A549 (cell line): ENCODE measurements around the gene ATP8A2. TPM values are rescaled to one million over a fixed set of nuclear protein-coding genes. Genes with fewer than 3 reads are reported as not detected.

Experiments used
- ATAC-seq, 2 experiments: fragments of 200-7000 bp in 1 of 2; fragments of >200 bp in 1 of 2; cut with Nextera tagmentation in 1 of 2; cut with Tn5 transposase in 1 of 2; 3 replicates each; pipeline versions ENCODE4 v1.8.0 to v1.9.1; 2018 to 2020; ENCODE audit warnings: mild to moderate bottlenecking in 1 of 2, moderate library complexity in 1 of 2
- CTCF ChIA-PET: fragments of 300-600 bp; sonication (Branson Sonifier 250); formaldehyde crosslinking; extraction: SDS; loops from one replicate; lab custom pipeline; 2021; ENCODE audit warnings: antibody characterized with exemption, inconsistent platforms; lab: Yijun Ruan, JAX
- POLR2A ChIA-PET: fragments of 350-600 bp; formaldehyde crosslinking; extraction: SDS; loops from one replicate; lab custom pipeline; 2021; ENCODE audit warnings: antibody characterized with exemption, inconsistent platforms; lab: Yijun Ruan, JAX
- DNase-seq, 2 experiments: peaks; one replicate each; pipeline versions ENCODE4 v3.0.0 to v3.0.0-alpha.2; 2011 to 2016; ENCODE audit warnings: low read depth in 1 of 2, low spot score in 1 of 2
- FAIRE-seq: peaks from 2 replicates; lab custom pipeline; 2011; peaks lifted over from hg19 to GRCh38; lab: Jason Lieb, UNC
- H3K27ac ChIP-seq, 2 experiments: fragments of >200 bp; sonication (Bioruptor Twin); formaldehyde crosslinking; 3 replicates each; pipeline ENCODE4 v1.5.1; 2016 to 2017
- H3K4me1 ChIP-seq: fragments of >200 bp; sonication (Bioruptor Twin); formaldehyde crosslinking; 3 replicates; pipeline ENCODE4 v1.6.1; 2016
- H3K4me2 ChIP-seq: fragments of >200 bp; sonication (Bioruptor Twin); formaldehyde crosslinking; 3 replicates; pipeline ENCODE4 v1.6.1; 2016
- H3K4me3 ChIP-seq: fragments of >200 bp; sonication (Bioruptor Twin); formaldehyde crosslinking; 3 replicates; pipeline ENCODE4 v1.5.1; 2016
- H3K9me3 ChIP-seq: fragments of >200 bp; sonication (Bioruptor Twin); formaldehyde crosslinking; 3 replicates; pipeline ENCODE4 v1.6.1; 2016
- CHD2 ChIP-seq: fragments of 150-350 bp; IDR thresholded peaks from 2 replicates; pipeline ENCODE4 v1.6.1; 2014; ENCODE audit warnings: low read length; ENCODE audit not compliant: partially characterized antibody
- CTCF ChIP-seq: fragments of >200 bp; sonication (Bioruptor Twin); formaldehyde crosslinking; IDR thresholded peaks from 3 replicates; pipeline ENCODE4 v1.5.1; 2016
- EHMT2 ChIP-seq: fragments of 200-600 bp; sonication (generic); IDR thresholded peaks from 2 replicates; pipeline ENCODE4 v1.6.1; 2016; ENCODE audit warnings: antibody characterized with exemption, low read depth, mild to moderate bottlenecking, moderate library complexity
- ELK1 ChIP-seq: fragments of 150-350 bp; IDR thresholded peaks from 2 replicates; pipeline ENCODE4 v1.6.1; 2014; ENCODE audit warnings: low read depth, mild to moderate bottlenecking, low read length
- EP300 ChIP-seq, 2 experiments: fragments of >200 bp; sonication (Bioruptor Twin); formaldehyde crosslinking; IDR thresholded peaks; 2 replicates in 1 of 2; 3 replicates in 1 of 2; pipeline ENCODE4 v1.6.1; 2016 to 2017
- FOSB ChIP-seq: fragments of 250-450 bp; sonication (Bioruptor Pico); IDR thresholded peaks from 2 replicates; pipeline ENCODE4 v1.5.0; 2020; ENCODE audit warnings: mild to moderate bottlenecking, moderate library complexity
- HMGXB4 ChIP-seq: fragments of 250-450 bp; sonication (Bioruptor Pico); IDR thresholded peaks from 2 replicates; pipeline ENCODE4 v1.5.0; 2021; ENCODE audit warnings: mild to moderate bottlenecking, moderate library complexity, borderline replicate concordance
- HOXA7 ChIP-seq: fragments of 250-450 bp; sonication (Bioruptor Pico); IDR thresholded peaks from 2 replicates; pipeline ENCODE4 v1.5.0; 2020; ENCODE audit warnings: mild to moderate bottlenecking, moderate library complexity
- HOXB13 ChIP-seq: fragments of 250-450 bp; sonication (Bioruptor Pico); IDR thresholded peaks from 2 replicates; pipeline ENCODE4 v1.5.0; 2020; ENCODE audit warnings: low read depth, mild to moderate bottlenecking, moderate library complexity
- KDM5A ChIP-seq: fragments of 200-600 bp; sonication (generic); IDR thresholded peaks from 2 replicates; pipeline ENCODE4 v1.6.1; 2016; ENCODE audit warnings: antibody characterized with exemption, mild to moderate bottlenecking
- MAFK ChIP-seq: fragments of 450-650 bp; IDR thresholded peaks from 2 replicates; pipeline ENCODE4 v1.6.1; 2014; ENCODE audit not compliant: partially characterized antibody
- MAZ ChIP-seq: fragments of 150-350 bp; IDR thresholded peaks from 2 replicates; pipeline ENCODE4 v1.6.1; 2014; ENCODE audit warnings: antibody characterized with exemption, low read depth, low read length, borderline replicate concordance
- NPAS2 ChIP-seq: fragments of 250-450 bp; sonication (Bioruptor Pico); IDR thresholded peaks from 2 replicates; pipeline ENCODE4 v1.8.0; 2022; ENCODE audit warnings: mild to moderate bottlenecking, moderate library complexity, borderline replicate concordance
- RAD21 ChIP-seq, 2 experiments: fragments of >200 bp in 1 of 2; sonication (Bioruptor Twin) in 1 of 2; formaldehyde crosslinking in 1 of 2; IDR thresholded peaks in 1 of 2; conservative IDR thresholded peaks in 1 of 2; 2 replicates in 1 of 2; 3 replicates in 1 of 2; pipeline ENCODE4 v1.6.1; 2012 to 2018; ENCODE audit warnings: inconsistent platforms in 1 of 2
- RARB ChIP-seq: fragments of 250-450 bp; sonication (Bioruptor Pico); IDR thresholded peaks from 2 replicates; pipeline ENCODE4 v1.8.0; 2021; ENCODE audit warnings: mild to moderate bottlenecking, moderate library complexity
- RCOR1 ChIP-seq: fragments of 150-350 bp; IDR thresholded peaks from 2 replicates; pipeline ENCODE4 v1.6.1; 2014; ENCODE audit warnings: antibody characterized with exemption, low read length, low read depth
- SMC3 ChIP-seq: fragments of >200 bp; sonication (Bioruptor Twin); formaldehyde crosslinking; IDR thresholded peaks from 3 replicates; pipeline ENCODE4 v1.6.1; 2018; ENCODE audit warnings: inconsistent platforms
- TFCP2L1 ChIP-seq: fragments of 250-450 bp; sonication (Bioruptor Pico); IDR thresholded peaks from 2 replicates; pipeline ENCODE4 v1.5.0; 2021; ENCODE audit warnings: mild to moderate bottlenecking
- TP53 ChIP-seq: fragments of 250-450 bp; sonication (Bioruptor Pico); IDR thresholded peaks from 2 replicates; pipeline ENCODE4 v1.5.0; 2021; ENCODE audit warnings: mild to moderate bottlenecking, moderate library complexity
- USF2 ChIP-seq: fragments of 450-650 bp; IDR thresholded peaks from 2 replicates; pipeline ENCODE4 v1.6.1; 2014; ENCODE audit warnings: antibody characterized with exemption
- ZFP36 ChIP-seq: fragments of 450-650 bp; IDR thresholded peaks from 2 replicates; pipeline ENCODE4 v1.6.1; 2014; ENCODE audit warnings: borderline replicate concordance; ENCODE audit not compliant: partially characterized antibody
- ZNF302 ChIP-seq: fragments of 250-450 bp; sonication (Bioruptor Pico); IDR thresholded peaks from 2 replicates; pipeline ENCODE4 v1.9.0; 2021; ENCODE audit warnings: inconsistent platforms, mild to moderate bottlenecking, moderate library complexity
- ZSCAN20 ChIP-seq: fragments of 250-450 bp; sonication (Bioruptor Pico); IDR thresholded peaks from 2 replicates; pipeline ENCODE4 v1.8.0; 2022; ENCODE audit warnings: mild to moderate bottlenecking, moderate library complexity
- WGBS: methylation state at CpG from one replicate; pipeline ENCODE4 v1.1.6; 2017; ENCODE audit errors: missing lambda C conversion rate; 5-methylcytosine and 5-hydroxymethylcytosine counted together
- polyA plus RNA-seq, 4 experiments: library from polyadenylated mRNA; depleted of rRNA in 3 of 4; stranded (reverse); fragments of >200 nt; fragmentation: RNase III in 1 of 4; extraction: RNeasy Plus Mini Kit Qiagen cat#74134 plus additional on column Dnase treatment in 1 of 4; gene quantifications; 2 replicates in 3 of 4; 3 replicates in 1 of 4; pipeline ENCODE4 v1.2.3, GENCODE V29; 2011 to 2017
- TF ChIP-seq, protein P1 (sequence below): fragments of >200 bp; sonication (Bioruptor Twin); formaldehyde crosslinking; IDR thresholded peaks from 2 replicates; pipeline ENCODE4 v1.6.1; 2016

The ATP8A2 gene
- polyA plus RNA-seq, 2 of the 4 experiments (the other 2 are of a cell fraction), result 0.03 TPM; not detected in 1

- TF ChIP-seq, protein P1, sequence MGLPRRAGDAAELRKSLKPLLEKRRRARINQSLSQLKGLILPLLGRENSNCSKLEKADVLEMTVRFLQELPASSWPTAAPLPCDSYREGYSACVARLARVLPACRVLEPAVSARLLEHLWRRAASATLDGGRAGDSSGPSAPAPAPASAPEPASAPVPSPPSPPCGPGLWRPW, result no peak
- no peak for TF ChIP-seq HOXA7 (CRISPR knock-in tag)
- TF ChIP-seq MAFK, result no peak
- no peak for TF ChIP-seq USF2
- no peak for TF ChIP-seq RAD21 (conservative IDR thresholded peaks at IDR 0.05 in 1 of 2, IDR thresholded peaks at IDR 0.05 in 1 of 2)
- TF ChIP-seq FOSB (CRISPR knock-in tag), result no peak
- no peak for TF ChIP-seq HOXB13 (CRISPR knock-in tag)
- TF ChIP-seq SMC3, result no peak
- TF ChIP-seq ZSCAN20 (CRISPR knock-in tag), result no peak
Observed at GRCh38 chr13:25979371-25979770, 607.6 kb downstream of the ATP8A2 start (continued).

DNA sequence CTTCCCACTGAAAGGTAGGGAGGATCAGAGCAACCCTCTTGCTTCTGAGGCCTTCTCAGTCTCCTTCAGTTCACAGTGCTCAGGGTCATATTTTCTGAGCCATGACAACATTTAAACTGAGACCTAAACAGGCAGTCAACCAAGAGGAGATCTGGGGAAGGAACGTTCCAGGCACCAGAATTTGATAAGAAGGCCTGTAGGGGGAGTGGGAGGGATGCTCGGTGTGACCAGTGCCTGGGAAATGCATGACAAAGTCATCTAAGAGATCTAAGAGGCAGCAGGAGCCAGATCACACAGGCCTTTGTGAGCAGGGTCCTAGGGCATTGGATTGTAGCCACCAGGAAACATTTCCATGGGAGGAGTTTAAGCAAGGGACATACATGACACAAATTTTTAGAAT lies 608.5 kb downstream of the ATP8A2 start:
- POLR2A ChIA-PET, result no interaction called here
- CTCF ChIA-PET, result no interaction called here
- H3K27ac ChIP-seq, result no peak overlapping the region
- peak in 1 of 2 experiments; percentile 33; a peak in 1 of 6 replicates for ATAC-seq
- peak in 1 of 2 experiments; percentile 22 for DNase-seq
- no peaks in the 10 kb centered on the region for H3K9me3 ChIP-seq
- no peak overlapping the region for H3K4me2 ChIP-seq
- H3K4me1 ChIP-seq, result no peaks in the 10 kb centered on the region
- WGBS, result 0% methylated on average over 2 of the region's 2 CpGs
- H3K4me3 ChIP-seq, result no peak overlapping the region
- FAIRE-seq, result no peak
- TF ChIP-seq TP53 (no peak), HMGXB4 (CRISPR knock-in tag) (no peak), NPAS2 (no peak), EP300 (IDR thresholded peaks at IDR 0.05) (no peak), MAZ (no peak), KDM5A (no peak), HOXA7 (CRISPR knock-in tag) (no peak), ELK1 (no peak), TFCP2L1 (no peak), MAFK (no peak), RCOR1 (no peak)
- TF ChIP-seq, protein P1, result no peak
- TF ChIP-seq, all 56 proteins: peak for 0

GRCh38 chr13:25981060-25981459 lies 609.3 kb downstream of the ATP8A2 start:
- ATAC-seq (no peak), DNase-seq (no peak), FAIRE-seq (no peak)
- CTCF ChIA-PET, result no interaction called here
- Histone ChIP-seq H3K4me2 (no peak overlapping the region), H3K9me3 (no peaks in the 10 kb centered on the region), H3K27ac (no peak overlapping the region), H3K4me3 (no peak overlapping the region), H3K4me1 (no peaks in the 10 kb centered on the region)
- POLR2A ChIA-PET, result no interaction called here
- WGBS, result 19% methylated on average over 1 of the region's 1 CpG
- no peak for TF ChIP-seq ZNF302 (CRISPR knock-in tag)
- no peak for TF ChIP-seq EHMT2
- no peak for TF ChIP-seq RARB
- no peak for TF ChIP-seq RCOR1
- TF ChIP-seq USF2, result no peak
- no peak for TF ChIP-seq CHD2
- no peak for TF ChIP-seq ZFP36
- no peak for TF ChIP-seq CTCF
